Stimulated activated naive CD4-positive, alpha-beta T cell (primary cell): ENCODE data around the gene PCDHB14.
"Not testable (repeated sequence)": the region's sequence is repeated elsewhere in the genome, so short reads cannot be mapped to it uniquely, and the experiment has no call there.

Experiments used
- DNase-seq, 6 experiments: peaks; one replicate each; lab custom pipeline; 2025; lab: John Stamatoyannopoulos, UW

PCDHB14 gene

DNA sequence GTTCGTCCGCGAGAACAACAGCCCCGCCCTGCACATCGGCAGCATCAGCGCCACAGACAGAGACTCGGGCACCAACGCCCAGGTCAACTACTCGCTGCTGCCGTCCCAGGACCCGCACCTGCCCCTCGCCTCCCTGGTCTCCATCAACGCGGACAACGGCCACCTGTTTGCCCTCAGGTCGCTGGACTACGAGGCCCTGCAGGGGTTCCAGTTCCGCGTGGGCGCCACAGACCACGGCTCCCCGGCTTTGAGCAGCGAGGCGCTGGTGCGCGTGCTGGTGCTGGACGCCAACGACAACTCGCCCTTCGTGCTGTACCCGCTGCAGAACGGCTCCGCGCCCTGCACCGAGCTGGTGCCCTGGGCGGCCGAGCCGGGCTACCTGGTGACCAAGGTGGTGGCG lies 12.9 kb upstream of the PCDHB14 start:
- not testable (repeated sequence) for DNase-seq

DNA sequence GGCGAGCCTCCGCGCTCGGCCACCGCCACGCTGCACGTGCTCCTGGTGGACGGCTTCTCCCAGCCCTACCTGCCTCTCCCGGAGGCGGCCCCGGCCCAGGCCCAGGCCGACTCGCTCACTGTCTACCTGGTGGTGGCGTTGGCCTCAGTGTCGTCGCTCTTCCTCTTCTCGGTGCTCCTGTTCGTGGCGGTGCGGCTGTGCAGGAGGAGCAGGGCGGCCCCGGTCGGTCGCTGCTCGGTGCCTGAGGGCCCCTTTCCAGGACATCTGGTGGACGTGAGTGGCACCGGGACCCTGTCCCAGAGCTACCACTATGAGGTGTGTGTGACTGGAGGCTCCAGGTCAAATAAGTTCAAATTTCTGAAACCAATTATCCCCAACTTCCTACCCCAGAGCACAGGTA lies 12.3 kb upstream of the PCDHB14 start:
- DNase-seq, result not testable (repeated sequence)

GRCh38 chr5:141213656-141214339 lies 9.3 kb upstream of the PCDHB14 start, which contains the start of gene PCDHB13:
Gene PCDHB13, plus strand, starts transcription at chr5:141213919. Its CDS starts 205 bp downstream, at chr5:141214124.
- DNase-seq, result peak in 1 of 6 experiments; percentile 1

GRCh38 chr5:141214583-141214982 lies 8.6 kb upstream of the PCDHB14 start:
- not testable (repeated sequence) for DNase-seq

GRCh38 chr5:141215504-141215903 lies 7.6 kb upstream of the PCDHB14 start:
- not testable (repeated sequence) for DNase-seq

DNA sequence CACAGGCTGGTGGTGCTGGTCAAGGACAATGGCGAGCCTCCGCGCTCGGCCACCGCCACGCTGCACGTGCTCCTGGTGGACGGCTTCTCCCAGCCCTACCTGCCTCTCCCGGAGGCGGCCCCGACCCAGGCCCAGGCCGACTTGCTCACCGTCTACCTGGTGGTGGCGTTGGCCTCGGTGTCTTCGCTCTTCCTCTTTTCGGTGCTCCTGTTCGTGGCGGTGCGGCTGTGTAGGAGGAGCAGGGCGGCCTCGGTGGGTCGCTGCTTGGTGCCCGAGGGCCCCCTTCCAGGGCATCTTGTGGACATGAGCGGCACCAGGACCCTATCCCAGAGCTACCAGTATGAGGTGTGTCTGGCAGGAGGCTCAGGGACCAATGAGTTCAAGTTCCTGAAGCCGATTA lies 7.1 kb upstream of the PCDHB14 start:
- DNase-seq, result not testable (repeated sequence)

DNA sequence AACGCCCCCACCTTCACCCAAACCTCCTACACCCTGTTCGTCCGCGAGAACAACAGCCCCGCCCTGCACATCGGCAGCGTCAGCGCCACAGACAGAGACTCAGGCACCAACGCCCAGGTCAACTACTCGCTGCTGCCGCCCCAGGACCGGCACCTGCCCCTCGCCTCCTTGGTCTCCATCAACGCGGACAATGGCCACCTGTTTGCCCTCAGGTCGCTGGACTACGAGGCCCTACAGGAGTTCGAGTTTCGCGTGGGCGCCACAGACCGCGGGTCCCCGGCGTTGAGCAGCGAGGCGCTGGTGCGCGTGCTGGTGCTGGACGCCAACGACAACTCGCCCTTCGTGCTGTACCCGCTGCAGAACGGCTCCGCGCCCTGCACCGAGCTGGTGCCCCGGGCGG lies 1.7 kb downstream of the PCDHB14 start:
- DNase-seq, result not testable (repeated sequence)

GRCh38 chr5:141225421-141225820 lies 2.3 kb downstream of the PCDHB14 start:
- not testable (repeated sequence) for DNase-seq

DNA sequence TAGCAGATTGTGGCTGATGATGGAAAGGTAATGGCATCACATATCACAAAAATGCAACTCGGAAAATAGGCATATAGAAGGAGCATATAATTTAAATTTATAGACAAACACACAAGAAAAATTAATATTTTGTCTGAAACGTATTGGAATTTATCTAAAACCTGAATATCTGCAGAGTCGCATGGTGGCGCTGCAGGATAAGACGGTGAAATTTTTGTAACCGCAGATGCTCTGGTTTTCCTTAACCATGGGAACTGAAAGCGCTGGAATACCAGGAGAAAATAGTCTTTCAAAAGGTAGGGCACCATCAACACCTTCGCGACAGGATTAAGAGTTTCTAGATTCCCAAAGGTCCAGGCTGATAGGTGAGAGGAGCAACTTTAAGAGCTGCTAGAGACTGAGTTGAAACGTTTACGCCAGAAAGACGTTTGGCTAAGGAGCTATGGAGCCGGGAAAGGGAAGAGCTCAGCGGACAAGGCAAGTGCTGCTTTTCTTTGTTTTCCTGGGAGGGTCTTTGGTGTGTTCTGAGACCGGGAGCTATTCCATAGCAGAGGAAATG lies 11.0 kb downstream of the PCDHB14 start:
- no peak for DNase-seq

DNA sequence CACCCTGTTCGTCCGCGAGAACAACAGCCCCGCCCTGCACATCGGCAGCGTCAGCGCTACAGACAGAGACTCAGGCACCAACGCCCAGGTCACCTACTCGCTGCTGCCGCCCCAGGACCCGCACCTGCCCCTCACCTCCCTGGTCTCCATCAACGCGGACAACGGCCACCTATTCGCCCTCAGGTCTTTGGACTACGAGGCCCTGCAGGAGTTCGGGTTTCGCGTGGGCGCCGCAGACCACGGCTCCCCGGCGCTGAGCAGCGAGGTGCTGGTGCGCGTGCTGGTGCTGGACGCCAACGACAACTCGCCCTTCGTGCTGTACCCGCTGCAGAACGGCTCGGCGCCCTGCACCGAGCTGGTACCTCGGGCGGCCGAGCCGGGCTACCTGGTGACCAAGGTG lies 12.8 kb downstream of the PCDHB14 start:
- DNase-seq, result not testable (repeated sequence)

- DNase-seq, result no peak
Observed at GRCh38 chr5:141236516-141237313, 13.6 kb downstream of the PCDHB14 start.

DNA sequence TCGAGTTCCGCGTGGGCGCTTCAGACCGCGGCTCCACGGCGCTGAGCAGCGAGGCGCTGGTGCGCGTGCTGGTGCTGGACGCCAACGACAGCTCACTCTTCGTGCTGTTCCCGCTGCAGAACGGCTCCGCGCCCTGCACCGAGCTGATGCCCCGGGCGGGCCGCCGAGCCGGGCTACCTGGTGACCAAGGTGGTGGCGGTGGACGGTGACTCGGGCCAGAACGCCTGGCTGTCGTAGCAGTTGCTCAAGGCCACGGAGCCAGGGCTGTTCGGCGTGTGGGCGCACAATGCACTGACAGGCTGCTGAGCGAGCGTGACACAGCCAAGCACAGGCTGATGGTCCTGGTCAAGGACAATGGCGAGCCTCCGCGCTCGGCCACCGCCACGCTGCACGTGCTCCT lies 18.4 kb downstream of the PCDHB14 start:
- no peak for DNase-seq

GRCh38 chr5:141245250-141245717 lies 22.1 kb downstream of the PCDHB14 start, which contains the start of gene PCDHB15:
Gene PCDHB15, plus strand, starts transcription at chr5:141245395. Its CDS starts 184 bp downstream, at chr5:141245579.
- peak in 1 of 6 experiments; percentile 11 for DNase-seq

DNA sequence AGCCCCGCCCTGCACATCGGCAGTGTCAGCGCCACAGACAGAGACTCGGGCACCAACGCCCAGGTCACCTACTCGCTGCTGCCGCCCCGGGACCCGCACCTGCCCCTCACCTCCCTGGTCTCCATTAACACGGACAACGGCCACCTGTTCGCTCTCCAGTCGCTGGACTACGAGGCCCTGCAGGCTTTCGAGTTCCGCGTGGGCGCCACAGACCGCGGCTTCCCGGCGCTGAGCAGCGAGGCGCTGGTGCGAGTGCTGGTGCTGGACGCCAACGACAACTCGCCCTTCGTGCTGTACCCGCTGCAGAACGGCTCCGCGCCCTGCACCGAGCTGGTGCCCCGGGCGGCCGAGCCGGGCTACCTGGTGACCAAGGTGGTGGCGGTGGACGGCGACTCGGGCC lies 23.8 kb downstream of the PCDHB14 start:
- DNase-seq, result not testable (repeated sequence)

DNA sequence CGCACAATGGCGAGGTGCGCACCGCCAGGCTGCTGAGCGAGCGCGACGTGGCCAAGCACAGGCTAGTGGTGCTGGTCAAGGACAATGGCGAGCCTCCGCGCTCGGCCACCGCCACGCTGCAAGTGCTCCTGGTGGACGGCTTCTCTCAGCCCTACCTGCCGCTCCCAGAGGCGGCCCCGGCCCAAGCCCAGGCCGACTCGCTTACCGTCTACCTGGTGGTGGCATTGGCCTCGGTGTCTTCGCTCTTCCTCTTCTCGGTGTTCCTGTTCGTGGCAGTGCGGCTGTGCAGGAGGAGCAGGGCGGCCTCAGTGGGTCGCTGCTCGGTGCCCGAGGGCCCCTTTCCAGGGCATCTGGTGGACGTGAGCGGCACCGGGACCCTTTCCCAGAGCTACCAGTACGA lies 24.3 kb downstream of the PCDHB14 start:
- DNase-seq, result not testable (repeated sequence)

DNA sequence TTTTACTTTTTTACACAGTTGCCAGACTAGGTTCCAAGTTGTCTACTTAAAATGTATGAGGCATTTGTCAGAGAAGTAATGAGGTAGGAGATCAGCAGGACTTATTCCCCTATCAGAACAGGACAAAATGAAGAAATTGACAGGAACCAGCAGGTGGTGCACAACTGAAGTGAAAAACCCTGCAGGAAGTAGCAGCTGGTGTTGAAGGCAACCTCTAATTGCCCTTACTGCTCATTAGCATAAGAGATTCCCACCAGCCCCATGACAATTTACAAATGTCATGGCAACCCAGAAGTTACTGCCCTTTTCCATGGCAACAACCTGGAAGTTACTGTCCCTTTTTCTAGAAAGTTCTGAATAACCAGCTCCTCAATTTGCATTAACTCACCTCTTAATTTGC lies 27.4 kb downstream of the PCDHB14 start:
- no peak for DNase-seq

GRCh38 chr5:141258464-141258863 lies 35.3 kb downstream of the PCDHB14 start:
- no peak for DNase-seq

DNA sequence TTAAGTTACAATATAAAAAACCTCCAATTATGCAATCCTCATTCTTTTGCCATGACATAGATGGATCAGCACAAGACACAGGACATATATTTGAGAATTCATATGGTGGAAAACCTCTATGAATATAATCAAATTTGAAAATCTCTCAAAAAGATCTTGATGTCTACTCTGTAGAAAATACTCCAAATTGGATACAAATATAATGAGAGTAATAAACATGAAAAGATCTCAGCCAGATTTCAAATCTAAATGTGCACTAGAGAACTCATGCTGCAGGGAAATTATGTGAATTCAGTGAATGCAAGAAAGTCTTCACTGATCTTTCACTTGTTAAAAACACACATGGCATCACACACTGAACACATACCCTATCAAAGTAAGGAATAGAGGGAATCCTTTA lies 35.8 kb downstream of the PCDHB14 start:
- no peak for DNase-seq

DNA sequence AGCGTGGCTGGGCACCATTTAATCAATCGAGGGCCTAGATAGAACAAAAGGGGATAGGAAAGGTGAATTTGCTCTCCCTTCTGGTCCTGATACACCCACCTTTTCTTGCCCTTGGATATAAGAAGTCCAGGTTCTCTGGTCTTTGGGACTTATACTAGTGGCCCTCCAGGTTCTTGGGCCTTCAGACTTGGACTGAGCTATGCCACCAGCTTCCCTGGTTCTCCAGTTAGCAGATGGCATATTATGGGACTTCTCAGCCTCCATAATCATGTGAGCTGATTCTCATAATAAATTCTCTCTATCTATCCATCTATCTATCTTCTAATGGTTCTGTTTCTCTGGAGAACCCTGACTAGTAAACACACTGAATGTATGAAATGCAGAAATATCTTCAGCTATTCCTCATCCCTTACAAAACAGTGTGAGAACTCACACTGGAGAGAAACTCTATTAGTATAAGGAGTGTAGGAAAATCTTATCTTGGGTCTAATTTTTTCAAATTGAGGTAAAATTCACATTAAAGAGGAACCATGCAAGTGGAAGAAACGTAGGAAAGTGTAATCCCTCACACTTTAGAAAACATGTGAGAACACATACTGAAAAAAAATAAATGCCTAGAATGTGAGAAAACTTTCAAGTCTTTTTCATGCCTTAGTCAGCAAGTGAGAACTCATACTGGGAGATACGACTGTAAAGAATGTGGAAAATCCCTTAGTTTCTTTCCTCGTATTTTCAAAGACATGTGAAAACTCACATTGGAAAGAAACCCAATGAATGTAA lies 37.5 kb downstream of the PCDHB14 start:
- DNase-seq, result no peak

GRCh38 chr5:141261238-141261546 lies 38.0 kb downstream of the PCDHB14 start:
- DNase-seq, result no peak

- no peak for DNase-seq
Observed at GRCh38 chr5:141269195-141269594, 46.1 kb downstream of the PCDHB14 start.

DNA sequence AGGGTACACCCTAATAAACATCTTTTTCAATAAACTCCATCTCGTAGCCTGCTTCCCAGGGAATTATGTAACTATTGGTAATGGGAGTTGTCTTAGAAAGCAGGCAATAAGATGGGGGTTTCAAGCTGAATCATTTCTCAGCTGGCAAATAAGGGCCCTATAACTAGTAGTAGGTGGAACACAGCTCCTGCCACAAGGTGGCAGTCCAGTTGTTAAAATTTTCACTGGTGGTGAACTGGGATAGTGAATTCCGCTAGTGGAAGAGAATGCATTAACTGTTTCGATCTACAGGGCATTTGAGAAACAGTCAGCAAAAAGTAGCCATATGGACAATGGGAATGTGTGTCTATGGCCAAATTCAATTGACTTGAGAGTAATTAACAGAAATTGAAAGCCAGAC lies 49.8 kb downstream of the PCDHB14 start:
- no peak for DNase-seq
